ENCODE measurements around the gene ARF3.

ARF3 gene

DNA sequence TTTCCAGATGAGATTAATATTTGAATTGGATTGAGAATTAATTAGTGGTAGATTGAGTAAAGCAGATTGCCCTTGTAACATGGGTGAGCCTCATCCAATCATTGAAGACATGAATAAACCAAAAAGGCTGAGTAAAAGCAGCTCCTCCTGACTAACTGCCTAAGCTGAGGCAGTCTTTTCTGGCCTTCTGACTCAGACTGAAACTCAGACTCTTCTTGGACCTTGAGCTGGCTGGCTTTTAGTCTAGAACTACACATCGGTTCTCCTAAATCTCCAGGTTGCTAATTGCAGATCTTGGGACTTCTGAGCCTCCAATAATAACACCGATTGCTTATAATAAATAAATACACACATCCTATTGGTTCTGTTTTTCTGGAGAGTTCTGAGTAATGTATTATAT lies 56.0 kb downstream of the ARF3 start:
- no peak overlapping the region for H3K4me3 Mint-ChIP-seq
- H3K27ac Mint-ChIP-seq: no peak overlapping the region
- no peaks in the 10 kb centered on the region for H3K36me3 Mint-ChIP-seq (ENCODE audit: low read depth)
- peaks cover 19% of the 10 kb centered on the region for H3K27me3 Mint-ChIP-seq (ENCODE audit: low read depth)
- no peaks in the 10 kb centered on the region for H3K9me3 Mint-ChIP-seq
- H3K4me1 Mint-ChIP-seq (ENCODE audit: low read depth): peaks cover 6% of the 10 kb centered on the region

DNA sequence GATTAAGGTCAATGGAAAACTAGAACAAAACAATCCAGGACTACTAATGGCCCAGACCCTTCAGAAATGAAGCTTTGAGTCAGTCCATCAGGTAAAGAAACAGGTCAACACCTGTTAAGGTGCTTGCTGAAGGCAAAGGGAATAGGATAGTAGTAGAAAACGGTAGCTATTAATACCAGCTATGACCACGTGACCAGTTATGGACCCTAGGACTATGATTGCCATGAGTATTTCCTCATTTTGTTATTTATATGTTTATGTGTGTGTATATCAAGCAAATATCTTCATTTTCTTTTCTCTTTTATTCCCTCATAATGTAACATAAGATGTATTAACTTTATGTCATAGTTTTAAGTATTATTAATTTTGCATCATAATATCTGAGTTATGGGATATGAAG lies 57.6 kb downstream of the ARF3 start:
- Mint-ChIP-seq H3K27me3 (ENCODE audit: low read depth) (peaks cover 12% of the 10 kb centered on the region), H3K27ac (no peak overlapping the region), H3K36me3 (ENCODE audit: low read depth) (no peaks in the 10 kb centered on the region), H3K9me3 (no peaks in the 10 kb centered on the region), H3K4me3 (no peak overlapping the region), H3K4me1 (ENCODE audit: low read depth) (peaks cover 6% of the 10 kb centered on the region)

DNA sequence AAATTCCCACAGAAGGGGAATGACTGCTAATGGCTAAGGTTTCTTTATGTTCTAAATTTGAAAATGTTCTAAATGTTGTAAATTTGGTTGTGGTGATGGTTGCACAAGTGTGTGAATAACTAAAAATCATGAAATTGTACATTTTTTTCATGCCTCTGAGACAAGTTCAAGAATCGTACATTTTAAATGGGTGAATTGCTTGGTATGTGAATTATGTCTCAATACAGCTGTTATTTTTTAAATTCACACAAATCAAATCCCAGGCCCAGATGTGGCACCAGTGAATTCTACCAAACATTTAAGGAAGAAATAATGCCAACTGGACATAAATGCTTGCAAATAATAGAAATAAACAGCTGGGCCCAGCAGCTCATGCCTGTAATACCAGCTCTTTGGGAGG lies 63.0 kb downstream of the ARF3 start:
- H3K4me3 Mint-ChIP-seq: no peak overlapping the region
- H3K4me1 Mint-ChIP-seq (ENCODE audit: low read depth): peaks cover 8% of the 10 kb centered on the region
- H3K9me3 Mint-ChIP-seq: no peaks in the 10 kb centered on the region
- no peaks in the 10 kb centered on the region for H3K36me3 Mint-ChIP-seq (ENCODE audit: low read depth)
- no peak overlapping the region for H3K27ac Mint-ChIP-seq
- H3K27me3 Mint-ChIP-seq (ENCODE audit: low read depth): peaks cover 31% of the 10 kb centered on the region

DNA sequence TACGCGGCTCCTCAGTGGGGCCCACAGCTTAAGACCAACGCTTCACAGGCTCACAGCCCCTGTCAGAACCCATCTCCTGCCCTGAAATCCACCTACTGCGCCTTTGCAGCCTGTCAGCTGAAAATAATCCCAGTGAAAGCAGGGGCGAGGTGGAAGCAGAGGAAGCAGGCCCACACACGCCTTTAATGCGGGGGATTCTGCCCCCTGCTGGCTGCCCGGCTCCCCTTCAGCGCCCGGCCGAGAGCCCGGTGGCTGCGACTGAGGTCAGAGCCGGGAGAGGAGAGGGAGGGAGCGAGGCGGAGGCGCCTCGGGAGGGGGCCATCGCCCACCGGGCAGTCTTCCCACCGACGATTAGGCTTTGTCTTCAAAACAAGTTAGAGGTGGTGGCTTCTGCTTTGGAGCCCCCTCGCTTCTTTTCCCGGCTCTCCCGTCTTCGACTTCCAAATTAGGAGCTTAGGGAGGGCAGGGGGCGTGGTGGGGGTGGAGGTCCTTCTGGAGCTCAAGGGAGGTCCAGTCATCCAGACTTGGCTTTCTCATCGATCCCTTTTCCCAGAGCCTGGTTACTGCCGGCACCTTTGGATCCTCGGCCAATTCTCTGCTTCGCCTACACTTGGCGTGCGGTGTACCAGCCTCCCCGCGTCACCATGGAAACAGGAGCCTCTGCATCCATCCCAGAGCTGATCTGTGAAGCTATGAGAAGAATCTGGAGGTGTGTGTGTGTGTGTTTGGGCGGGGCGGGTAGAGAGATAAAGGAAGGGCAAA lies 66.4 kb downstream of the ARF3 start:
- peak overlapping the region; percentile 7 for H3K4me3 Mint-ChIP-seq
- no peak overlapping the region for H3K27ac Mint-ChIP-seq
- no peaks in the 10 kb centered on the region for H3K9me3 Mint-ChIP-seq
- H3K4me1 Mint-ChIP-seq (ENCODE audit: low read depth): peaks cover 8% of the 10 kb centered on the region
- H3K36me3 Mint-ChIP-seq (ENCODE audit: low read depth): no peaks in the 10 kb centered on the region
- peaks cover 24% of the 10 kb centered on the region for H3K27me3 Mint-ChIP-seq (ENCODE audit: low read depth)

DNA sequence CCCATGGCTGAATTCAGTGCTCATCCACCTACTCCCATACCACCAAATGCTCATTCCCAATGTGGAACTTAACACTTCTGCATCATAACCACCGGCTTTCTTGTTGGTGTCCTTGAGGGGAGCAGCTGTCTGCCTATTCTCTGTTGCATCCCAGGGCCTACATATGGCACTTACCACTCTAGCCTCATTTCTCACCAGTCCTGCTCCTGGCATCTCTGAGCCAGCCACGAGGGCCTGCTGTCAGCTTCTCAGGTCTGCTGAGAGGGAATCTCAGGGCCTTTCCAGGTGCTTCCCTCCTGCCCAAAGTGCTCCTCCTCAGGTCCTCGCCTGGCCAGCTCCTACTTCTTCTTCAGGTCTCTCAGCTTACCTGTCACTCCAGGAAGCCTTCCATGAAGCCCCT lies 67.6 kb downstream of the ARF3 start:
- H3K4me1 Mint-ChIP-seq (ENCODE audit: low read depth): peaks cover 8% of the 10 kb centered on the region
- H3K27me3 Mint-ChIP-seq (ENCODE audit: low read depth): peaks cover 27% of the 10 kb centered on the region
- no peak overlapping the region for H3K27ac Mint-ChIP-seq
- no peak overlapping the region for H3K4me3 Mint-ChIP-seq
- no peaks in the 10 kb centered on the region for H3K9me3 Mint-ChIP-seq
- no peaks in the 10 kb centered on the region for H3K36me3 Mint-ChIP-seq (ENCODE audit: low read depth)

All from T-helper 1 cell treated with Interleukin-12 subunit alpha and Interleukin-12 subunit beta and Interleukin-4 antibody, amounts not matched to agents 30 μg/mL and 1 μg/mL, for 36 hours (primary cell).